HG03196 (cell line): ENCODE measurements around the gene NFATC3.
A peak's percentile ranks its signal among the peaks of the same experiment; 100 is the strongest.

Source experiments
- ATAC-seq: cut with Tn5 transposase; IDR thresholded peaks from one replicate; pipeline ENCODE4 v1.9.1; 2021; ENCODE audit not compliant: unreplicated experiment

The NFATC3 gene

GRCh38 chr16:68244903-68245853 is 160.0 kb downstream of the NFATC3 start, which contains the start of gene PLA2G15:
PLA2G15 (plus strand) TSS chr16:68245373; CDS start chr16:68245427, 54 bp downstream.
- ATAC-seq: peak; percentile 84

GRCh38 chr16:68246121-68246520 is 161.0 kb downstream of the NFATC3 start:
- no peak for ATAC-seq

- no peak for ATAC-seq
These were observed 161.5 kb downstream of the NFATC3 start for GRCh38 chr16:68246666-68247065.

- ATAC-seq: no peak
These were observed 162.2 kb downstream of the NFATC3 start for GRCh38 chr16:68247400-68247799.

- ATAC-seq: no peak
These were observed 162.8 kb downstream of the NFATC3 start for GRCh38 chr16:68247932-68248331.

GRCh38 chr16:68249371-68249770 is 164.2 kb downstream of the NFATC3 start:
- no peak for ATAC-seq

- no peak for ATAC-seq
These were observed 165.8 kb downstream of the NFATC3 start for GRCh38 chr16:68250951-68251350.

GRCh38 chr16:68251832-68252231 is 166.7 kb downstream of the NFATC3 start:
- ATAC-seq: no peak

- ATAC-seq: no peak
These were observed 167.2 kb downstream of the NFATC3 start for GRCh38 chr16:68252383-68252782.

GRCh38 chr16:68253721-68254120 is 168.6 kb downstream of the NFATC3 start:
- no peak for ATAC-seq

GRCh38 chr16:68255712-68256111 is 170.5 kb downstream of the NFATC3 start:
- ATAC-seq: no peak

- ATAC-seq: no peak
These were observed 172.2 kb downstream of the NFATC3 start for GRCh38 chr16:68257251-68257905.

- ATAC-seq: no peak
These were observed 173.0 kb downstream of the NFATC3 start for GRCh38 chr16:68257906-68258800.

- ATAC-seq: no peak
These were observed 174.0 kb downstream of the NFATC3 start for GRCh38 chr16:68259007-68259825.

- ATAC-seq: no peak
These were observed 178.5 kb downstream of the NFATC3 start for GRCh38 chr16:68263559-68264127.

GRCh38 chr16:68264128-68265077 is 179.2 kb downstream of the NFATC3 start, which contains the start of gene SLC7A6:
SLC7A6 (plus strand) TSS chr16:68264526; CDS start chr16:68274727, 10,201 bp downstream.
- peak; percentile 47 for ATAC-seq

GRCh38 chr16:68265078-68265920 is 180.1 kb downstream of the NFATC3 start:
- ATAC-seq: no peak
